ENCODE results near the gene GCN1.
A peak's percentile ranks its signal among the peaks of the same experiment; 100 is the strongest.

Gene GCN1

GRCh38 chr12:120223458-120224303, 29.2 kb upstream of the GCN1 start:
- DNase-seq (ENCODE audit: low read depth), result peak; percentile 31
- TF ChIP-seq CTCF (IDR thresholded peaks at IDR 0.05; ENCODE audit: insufficient read depth, low read depth, low read length, missing control alignments), result no peak
- no peak overlapping the region for H3K4me3 ChIP-seq (ENCODE audit: low read length)

GRCh38 chr12:120222288-120222832, 27.8 kb upstream of the GCN1 start:
- no peak for TF ChIP-seq CTCF (IDR thresholded peaks at IDR 0.05; ENCODE audit: insufficient read depth, low read depth, low read length, missing control alignments)
- no peak overlapping the region for H3K4me3 ChIP-seq (ENCODE audit: low read length)
- DNase-seq (ENCODE audit: low read depth), result no peak

GRCh38 chr12:120221576-120221900, 27.0 kb upstream of the GCN1 start:
- TF ChIP-seq CTCF (IDR thresholded peaks at IDR 0.05; ENCODE audit: insufficient read depth, low read depth, low read length, missing control alignments), result no peak
- no peak for DNase-seq (ENCODE audit: low read depth)
- H3K4me3 ChIP-seq (ENCODE audit: low read length), result no peak overlapping the region

- H3K4me3 ChIP-seq (ENCODE audit: low read length), result no peak overlapping the region
- no peak for TF ChIP-seq CTCF (IDR thresholded peaks at IDR 0.05; ENCODE audit: insufficient read depth, low read depth, low read length, missing control alignments)
- no peak for DNase-seq (ENCODE audit: low read depth)
Observed at GRCh38 chr12:120220838-120221575, 26.5 kb upstream of the GCN1 start.

GRCh38 chr12:120218680-120219606, 24.4 kb upstream of the GCN1 start:
- no peak overlapping the region for H3K4me3 ChIP-seq (ENCODE audit: low read length)
- no peak for DNase-seq (ENCODE audit: low read depth)
- no peak for TF ChIP-seq CTCF (IDR thresholded peaks at IDR 0.05; ENCODE audit: insufficient read depth, low read depth, low read length, missing control alignments)

GRCh38 chr12:120216742-120217605, 22.5 kb upstream of the GCN1 start:
- TF ChIP-seq CTCF (IDR thresholded peaks at IDR 0.05; ENCODE audit: insufficient read depth, low read depth, low read length, missing control alignments), result no peak
- no peak overlapping the region for H3K4me3 ChIP-seq (ENCODE audit: low read length)
- DNase-seq (ENCODE audit: low read depth), result no peak
